AG10803 (cell line): ENCODE measurements around the gene MPDU1.

Experiments used
- DNase-seq: peaks from one replicate; pipeline ENCODE4 v3.0.0; 2010; ENCODE audit warnings: low read depth
- H3K4me3 ChIP-seq: 2 replicates; pipeline ENCODE4 v1.5.1; 2011; ENCODE audit warnings: mild to moderate bottlenecking, low read length, control low read depth
- CTCF ChIP-seq: conservative IDR thresholded peaks from 2 replicates; pipeline ENCODE4 v1.5.1; 2011; ENCODE audit warnings: mild to moderate bottlenecking, low read length, control low read depth, inconsistent platforms

The MPDU1 gene

GRCh38 chr17:7632492-7632894 lies 48.8 kb downstream of the MPDU1 start:
- H3K4me3 ChIP-seq = no peak overlapping the region
- DNase-seq = peak; percentile 61
- peak; percentile 73 for TF ChIP-seq CTCF

GRCh38 chr17:7633093-7633492 lies 49.4 kb downstream of the MPDU1 start:
- DNase-seq = no peak
- no peak overlapping the region for H3K4me3 ChIP-seq
- no peak for TF ChIP-seq CTCF

- DNase-seq = no peak
- no peak overlapping the region for H3K4me3 ChIP-seq
- TF ChIP-seq CTCF = peak; percentile 54
These were observed 50.7 kb downstream of the MPDU1 start for GRCh38 chr17:7634384-7634783.

GRCh38 chr17:7636163-7636562 lies 52.5 kb downstream of the MPDU1 start:
- no peak for TF ChIP-seq CTCF
- DNase-seq = no peak
- no peak overlapping the region for H3K4me3 ChIP-seq
